GM21390 (cell line): ENCODE results near the gene TBX6.

Experiments
- ATAC-seq: cut with Tn5 transposase; IDR thresholded peaks from one replicate; pipeline ENCODE4 v1.9.1; 2021; ENCODE audit not compliant: unreplicated experiment

Gene TBX6

DNA sequence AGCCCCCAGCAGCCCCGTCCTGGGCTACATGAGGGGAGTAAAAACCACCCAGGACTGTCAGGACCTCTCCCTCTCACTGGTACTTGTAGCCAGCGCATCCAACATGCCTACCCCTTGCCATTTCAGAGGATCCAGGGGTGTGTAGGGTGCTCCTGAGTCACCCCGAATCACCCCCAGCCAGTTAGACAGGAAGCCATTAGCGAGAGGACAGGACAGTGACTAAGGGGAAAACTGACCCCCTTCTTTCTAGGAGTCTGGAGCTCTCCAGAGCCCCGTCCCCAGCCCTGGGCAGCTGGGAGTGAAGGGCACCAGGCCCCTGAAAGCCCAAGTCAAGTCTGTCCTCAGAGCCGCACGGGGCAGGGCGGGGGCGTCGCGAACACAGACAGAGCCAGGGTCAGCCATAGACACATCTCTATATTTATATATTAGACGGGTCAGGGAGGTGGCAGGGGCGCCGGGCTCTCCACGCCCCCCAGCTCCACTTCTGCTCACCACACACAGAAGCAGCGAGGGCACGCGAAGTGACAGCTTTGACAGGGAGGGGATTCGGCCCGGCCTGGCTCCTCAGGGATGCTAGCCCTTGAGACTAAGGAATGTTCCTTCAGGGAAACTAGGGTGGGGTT lies 22.1 kb upstream of the TBX6 start:
- ATAC-seq: no peak

- no peak for ATAC-seq
These were observed 21.4 kb upstream of the TBX6 start, which contains the start of gene GDPD3 for GRCh38 chr16:30113031-30113710. GDPD3 (minus strand) TSS chr16:30113537; CDS start chr16:30113478, 59 bp downstream.

- no peak for ATAC-seq
These were observed 20.7 kb upstream of the TBX6 start for GRCh38 chr16:30112197-30113030.

DNA sequence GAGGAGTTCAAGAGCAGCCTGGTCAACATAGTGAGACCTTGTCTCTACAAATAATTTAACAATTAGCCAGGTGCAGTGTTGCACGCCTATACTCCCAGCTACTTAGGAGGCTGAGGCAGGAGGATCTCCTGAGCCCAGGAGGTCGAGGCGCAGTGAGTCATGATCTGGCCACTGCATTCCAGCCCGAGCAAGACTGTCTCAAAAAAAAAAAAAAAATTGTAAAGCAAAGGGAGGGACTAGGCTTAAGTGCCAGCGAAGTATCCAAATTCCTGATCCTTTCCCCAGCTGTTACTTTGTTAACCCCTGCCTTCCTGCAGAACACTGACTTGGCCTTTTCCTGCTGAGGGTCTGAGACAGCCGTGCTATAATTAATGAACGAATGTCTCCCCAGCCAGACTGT lies 18.9 kb upstream of the TBX6 start:
- ATAC-seq: no peak

GRCh38 chr16:30108059-30108850 lies 16.5 kb upstream of the TBX6 start:
- ATAC-seq: no peak

DNA sequence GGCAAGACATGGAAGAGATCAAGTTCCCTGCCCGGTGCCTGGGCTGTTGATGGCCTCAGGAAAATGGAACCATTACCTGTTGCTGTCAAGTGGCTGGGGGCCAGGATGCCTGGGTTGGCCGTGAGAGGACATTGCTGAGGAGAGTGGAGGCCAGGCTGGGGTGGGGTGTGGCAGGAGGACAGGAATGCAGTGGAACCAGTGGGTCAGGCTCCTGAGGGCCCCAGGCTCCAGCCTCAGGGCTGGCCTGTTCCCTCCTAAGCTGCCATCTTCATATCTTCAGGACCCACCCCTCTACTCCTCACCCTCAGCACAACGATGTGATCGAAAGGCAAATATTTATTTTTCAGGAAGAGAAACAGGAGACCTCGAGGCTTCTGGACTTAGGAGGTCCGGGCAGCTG lies 12.8 kb upstream of the TBX6 start:
- no peak for ATAC-seq

DNA sequence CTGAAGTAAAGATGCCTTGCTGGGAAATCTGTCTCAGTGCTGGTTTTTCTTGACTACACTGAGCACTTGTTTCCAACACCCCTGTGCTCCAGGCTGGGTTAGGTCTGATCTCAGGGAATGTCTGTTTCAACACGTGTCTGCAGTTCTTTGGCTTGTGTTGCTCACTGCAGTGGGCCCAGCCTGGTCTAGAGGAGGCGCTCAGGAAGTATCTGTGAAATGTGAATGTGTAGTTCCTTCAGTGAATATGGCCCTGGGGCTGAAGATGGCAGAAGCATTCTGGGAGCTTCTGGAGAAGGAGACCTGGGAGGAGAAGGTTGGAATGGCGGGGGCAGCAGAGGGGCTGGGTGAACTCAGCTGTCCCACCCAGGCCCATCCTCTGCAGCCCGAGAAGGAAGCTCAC lies 12.4 kb upstream of the TBX6 start:
- no peak for ATAC-seq

- ATAC-seq: no peak
These were observed 5.3 kb upstream of the TBX6 start for GRCh38 chr16:30096862-30097563.

DNA sequence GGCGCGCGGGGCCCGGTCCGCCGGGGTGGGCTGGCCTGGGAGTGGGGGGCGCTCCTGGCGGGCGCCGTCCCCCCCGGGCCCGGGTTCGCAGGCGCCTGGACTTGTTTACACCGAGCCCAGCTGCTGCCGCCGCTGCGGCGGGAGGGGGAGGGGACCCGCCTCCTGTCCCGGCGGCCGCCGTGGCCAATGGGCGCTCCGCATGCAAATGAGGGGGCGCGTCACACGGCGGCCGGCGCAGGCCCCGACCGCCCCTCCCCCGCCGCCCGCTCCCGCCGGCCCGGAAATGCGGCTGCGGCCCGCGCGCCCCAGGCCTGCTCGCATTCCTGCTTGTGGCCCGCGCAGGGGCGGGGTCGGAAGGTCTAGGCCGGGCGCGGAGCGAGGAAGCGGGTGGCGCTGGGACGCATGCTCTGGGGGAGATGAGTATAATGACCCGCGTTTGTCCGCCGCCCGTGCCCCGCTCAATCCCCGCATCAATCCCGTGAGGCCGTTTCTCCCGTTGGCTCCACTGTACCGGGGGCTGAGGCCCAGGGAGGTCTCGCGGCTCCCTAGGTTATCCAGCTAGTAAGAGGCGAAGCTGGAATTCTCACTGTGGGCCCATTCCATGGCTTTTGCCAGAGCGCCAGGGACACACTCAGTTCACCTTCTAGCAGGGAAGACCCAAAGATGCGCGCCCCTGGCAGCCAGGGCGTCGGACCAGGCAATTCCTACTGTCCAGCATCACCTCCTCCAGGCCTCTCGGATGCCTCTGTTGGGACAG lies 4.6 kb upstream of the TBX6 start, which contains the start of gene YPEL3:
Gene YPEL3 (minus strand): TSS at position 109 of the 757 bp plus-strand sequence. CDS start 731 bp downstream, outside the sequence.
- peak; percentile 39 for ATAC-seq

GRCh38 chr16:30095166-30096078 lies 3.7 kb upstream of the TBX6 start:
- ATAC-seq: no peak

- no peak for ATAC-seq
These were observed 2.9 kb upstream of the TBX6 start for GRCh38 chr16:30094541-30095165.

DNA sequence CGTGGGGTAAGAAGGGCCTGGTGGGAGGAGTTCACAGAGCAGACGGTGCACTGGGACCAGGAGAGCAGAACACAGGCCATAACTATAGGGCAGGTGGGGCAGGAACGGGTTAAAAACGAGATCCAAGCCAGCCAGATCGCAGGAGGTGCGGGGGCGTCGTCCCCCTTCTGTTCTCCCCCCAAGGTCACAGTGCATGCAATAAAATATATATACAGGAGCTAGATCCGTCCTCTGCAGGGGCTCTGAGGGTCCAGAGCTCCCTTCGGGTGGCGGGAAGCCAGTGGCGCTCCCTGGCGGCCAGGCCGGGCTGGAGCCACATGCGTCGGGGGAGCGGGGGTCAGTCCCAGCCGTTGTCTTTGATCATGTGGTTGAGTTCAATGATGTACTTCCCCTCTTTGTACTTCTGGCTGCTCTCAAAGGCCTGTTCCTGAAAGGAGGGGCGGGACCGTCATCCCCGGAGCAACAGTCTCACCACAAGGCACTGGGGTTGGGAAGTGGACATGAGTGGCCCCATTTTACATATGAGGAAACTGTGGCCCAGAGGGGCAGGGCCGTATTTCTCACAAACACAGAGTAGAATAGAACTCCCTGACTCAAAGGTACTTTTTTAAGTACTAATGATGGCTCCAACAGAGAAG lies 768 bp upstream of the TBX6 start:
- peak; percentile 34 for ATAC-seq

DNA sequence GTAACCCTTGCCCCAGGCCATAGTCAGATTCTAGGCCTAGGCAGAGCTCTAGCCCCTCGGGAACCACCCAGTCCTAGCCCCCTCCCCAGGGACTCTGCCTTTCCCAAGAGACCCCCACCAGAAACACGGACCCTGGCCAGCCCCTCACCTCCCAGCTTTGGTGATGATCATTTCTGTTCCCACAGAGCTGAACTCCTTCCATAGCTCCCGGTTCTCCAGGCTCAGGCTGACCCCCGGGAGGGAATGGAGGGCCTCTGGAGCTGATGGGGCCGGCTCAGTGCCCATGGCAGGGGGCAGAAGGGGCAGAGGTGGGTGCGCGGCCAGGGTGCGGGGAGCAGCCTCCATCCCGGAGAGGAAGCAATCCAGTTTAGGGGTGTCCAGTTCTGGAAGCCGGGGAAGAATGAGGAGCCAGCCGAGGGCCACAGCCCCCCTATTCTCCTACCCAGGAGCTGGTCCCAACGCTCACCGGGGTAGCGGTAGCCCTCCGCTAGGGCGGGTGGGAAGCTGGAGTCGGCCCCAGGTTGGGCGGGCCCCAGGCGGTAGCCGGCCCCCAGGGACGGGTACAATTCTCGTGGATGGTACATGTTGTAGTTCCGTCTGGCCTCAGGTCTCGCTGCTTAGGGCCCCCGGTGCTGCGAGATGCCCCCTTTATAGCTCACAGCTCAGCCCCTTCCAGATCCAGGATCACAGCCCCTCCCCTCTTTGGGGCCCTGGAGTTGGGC lies 953 bp downstream of the TBX6 start:
- ATAC-seq: no peak

- no peak for ATAC-seq
These were observed 2.7 kb downstream of the TBX6 start for GRCh38 chr16:30088832-30089624.

DNA sequence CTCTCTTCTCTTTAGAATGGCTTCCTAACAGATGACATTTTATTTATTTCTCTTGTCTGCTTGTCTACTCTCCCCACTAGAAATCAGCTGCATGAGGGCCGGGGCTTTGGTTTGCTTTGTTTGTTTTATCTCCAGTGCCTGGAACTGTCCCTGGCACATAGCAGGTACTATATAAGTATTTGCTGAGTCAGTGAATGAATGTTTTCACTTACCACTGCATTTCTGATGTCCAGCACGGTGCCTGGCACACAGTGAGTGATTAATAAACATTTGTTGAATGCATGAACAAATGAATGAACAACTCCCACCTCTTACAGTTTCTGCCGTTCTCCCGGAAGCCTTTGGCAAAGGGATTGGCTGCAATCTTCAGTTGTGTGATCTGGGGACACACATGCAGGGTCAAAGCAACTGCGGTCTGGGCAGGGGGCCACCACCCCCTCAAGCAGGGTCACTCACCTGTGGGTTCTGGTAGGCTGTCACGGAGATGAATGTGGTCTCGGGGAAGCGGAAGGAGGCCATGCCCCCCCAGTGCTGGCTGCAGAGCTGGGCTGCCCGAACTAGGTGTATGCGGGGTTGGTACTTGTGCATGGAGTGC lies 3.4 kb downstream of the TBX6 start:
- ATAC-seq: no peak
